A549 (cell line): ENCODE results near the gene PTRH1.

Experiments
- CBX8 ChIP-seq: fragments of 200-600 bp; sonication (generic); IDR thresholded peaks from 2 replicates; pipeline ENCODE4 v1.6.1; 2016
- CTCF ChIP-seq: fragments of >200 bp; sonication (Bioruptor Twin); formaldehyde crosslinking; IDR thresholded peaks from 3 replicates; pipeline ENCODE4 v1.5.1; 2016
- MAX ChIP-seq: IDR thresholded peaks from 2 replicates; pipeline ENCODE4 v1.6.1; 2012
- POLR2A ChIP-seq: IDR thresholded peaks from 2 replicates; pipeline ENCODE4 v1.6.1; 2012; ENCODE audit warnings: mild to moderate bottlenecking, low read length
- RAD21 ChIP-seq, 2 experiments: fragments of >200 bp in 1 of 2; sonication (Bioruptor Twin) in 1 of 2; formaldehyde crosslinking in 1 of 2; IDR thresholded peaks in 1 of 2; conservative IDR thresholded peaks in 1 of 2; 2 replicates in 1 of 2; 3 replicates in 1 of 2; pipeline ENCODE4 v1.6.1; 2012 to 2018; ENCODE audit warnings: inconsistent platforms in 1 of 2
- RNF2 ChIP-seq: fragments of 200-600 bp; sonication (generic); IDR thresholded peaks from 2 replicates; pipeline ENCODE4 v1.6.1; 2016; ENCODE audit warnings: low read depth, mild to moderate bottlenecking, antibody characterized with exemption, moderate library complexity, borderline replicate concordance
- SMC3 ChIP-seq: fragments of >200 bp; sonication (Bioruptor Twin); formaldehyde crosslinking; IDR thresholded peaks from 3 replicates; pipeline ENCODE4 v1.6.1; 2018; ENCODE audit warnings: inconsistent platforms
- ZC3H11A ChIP-seq: fragments of 450-650 bp; IDR thresholded peaks from 2 replicates; pipeline ENCODE4 v1.6.1; 2014; ENCODE audit warnings: antibody characterized with exemption, mild to moderate bottlenecking

- TF ChIP-seq RAD21 (conservative IDR thresholded peaks at IDR 0.05 in 1 of 2, IDR thresholded peaks at IDR 0.05 in 1 of 2) (no peak), MAX (no peak), CTCF (no peak), ZC3H11A (no peak), POLR2A (no peak), SMC3 (no peak), RNF2 (no peak), CBX8 (no peak)
These were observed 15.3 kb downstream of the PTRH1 start for GRCh38 chr9:127700140-127700539.
